Ishikawa (cell line): ENCODE measurements around the gene NR3C2.

ENCODE experiments used
- EGR1 ChIP-seq: IDR thresholded peaks from 2 replicates; pipeline ENCODE4 v1.6.1; 2012
- EP300 ChIP-seq: IDR thresholded peaks from 2 replicates; pipeline ENCODE4 v1.6.1; 2012; ENCODE audit warnings: borderline replicate concordance
- FOXM1 ChIP-seq: IDR thresholded peaks from 2 replicates; pipeline ENCODE4 v1.6.1; 2012; ENCODE audit warnings: low read depth, borderline replicate concordance
- RAD21 ChIP-seq: IDR thresholded peaks from 2 replicates; pipeline ENCODE4 v1.6.1; 2012; ENCODE audit warnings: low read depth
- TAF1 ChIP-seq: IDR thresholded peaks from 2 replicates; pipeline ENCODE4 v1.6.1; 2012; ENCODE audit warnings: low read depth, mild to moderate bottlenecking
- TCF12 ChIP-seq: IDR thresholded peaks from 2 replicates; pipeline ENCODE4 v1.6.1; 2012; ENCODE audit warnings: low read depth
- TEAD4 ChIP-seq: IDR thresholded peaks from 2 replicates; pipeline ENCODE4 v1.6.1; 2012
- YY1 ChIP-seq: IDR thresholded peaks from 2 replicates; pipeline ENCODE4 v1.6.1; 2012; ENCODE audit warnings: low read depth
- ZBTB7A ChIP-seq: IDR thresholded peaks from 2 replicates; pipeline ENCODE4 v1.6.1; 2012; ENCODE audit warnings: low read depth
- TF ChIP-seq, protein P1 (sequence below): IDR thresholded peaks from 2 replicates; pipeline ENCODE4 v1.6.1; 2012; ENCODE audit warnings: low read depth, mild to moderate bottlenecking

GRCh38 chr4:148445860-148446330 lies 3.7 kb upstream of the NR3C2 start:
- TF ChIP-seq EP300: no peak
- no peak for TF ChIP-seq TAF1
- no peak for TF ChIP-seq EGR1
- TF ChIP-seq, protein P1, sequence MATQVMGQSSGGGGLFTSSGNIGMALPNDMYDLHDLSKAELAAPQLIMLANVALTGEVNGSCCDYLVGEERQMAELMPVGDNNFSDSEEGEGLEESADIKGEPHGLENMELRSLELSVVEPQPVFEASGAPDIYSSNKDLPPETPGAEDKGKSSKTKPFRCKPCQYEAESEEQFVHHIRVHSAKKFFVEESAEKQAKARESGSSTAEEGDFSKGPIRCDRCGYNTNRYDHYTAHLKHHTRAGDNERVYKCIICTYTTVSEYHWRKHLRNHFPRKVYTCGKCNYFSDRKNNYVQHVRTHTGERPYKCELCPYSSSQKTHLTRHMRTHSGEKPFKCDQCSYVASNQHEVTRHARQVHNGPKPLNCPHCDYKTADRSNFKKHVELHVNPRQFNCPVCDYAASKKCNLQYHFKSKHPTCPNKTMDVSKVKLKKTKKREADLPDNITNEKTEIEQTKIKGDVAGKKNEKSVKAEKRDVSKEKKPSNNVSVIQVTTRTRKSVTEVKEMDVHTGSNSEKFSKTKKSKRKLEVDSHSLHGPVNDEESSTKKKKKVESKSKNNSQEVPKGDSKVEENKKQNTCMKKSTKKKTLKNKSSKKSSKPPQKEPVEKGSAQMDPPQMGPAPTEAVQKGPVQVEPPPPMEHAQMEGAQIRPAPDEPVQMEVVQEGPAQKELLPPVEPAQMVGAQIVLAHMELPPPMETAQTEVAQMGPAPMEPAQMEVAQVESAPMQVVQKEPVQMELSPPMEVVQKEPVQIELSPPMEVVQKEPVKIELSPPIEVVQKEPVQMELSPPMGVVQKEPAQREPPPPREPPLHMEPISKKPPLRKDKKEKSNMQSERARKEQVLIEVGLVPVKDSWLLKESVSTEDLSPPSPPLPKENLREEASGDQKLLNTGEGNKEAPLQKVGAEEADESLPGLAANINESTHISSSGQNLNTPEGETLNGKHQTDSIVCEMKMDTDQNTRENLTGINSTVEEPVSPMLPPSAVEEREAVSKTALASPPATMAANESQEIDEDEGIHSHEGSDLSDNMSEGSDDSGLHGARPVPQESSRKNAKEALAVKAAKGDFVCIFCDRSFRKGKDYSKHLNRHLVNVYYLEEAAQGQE: no peak
- TF ChIP-seq TCF12: no peak
- TF ChIP-seq YY1: no peak
- no peak for TF ChIP-seq ZBTB7A
- no peak for TF ChIP-seq TEAD4
- no peak for TF ChIP-seq FOXM1
- no peak for TF ChIP-seq RAD21
